GM18505 (cell line): ENCODE measurements around the gene CHRNB4.

Source experiments
- ATAC-seq: cut with Tn5 transposase; IDR thresholded peaks from one replicate; pipeline ENCODE4 v1.9.1; 2021; ENCODE audit not compliant: unreplicated experiment
- POLR2A ChIP-seq: IDR thresholded peaks from 4 replicates; pipeline ENCODE4 v1.6.1; 2011; ENCODE audit warnings: borderline replicate concordance; ENCODE audit not compliant: insufficient read depth, insufficient read length; ENCODE audit errors: extremely low read depth

The CHRNB4 gene

DNA sequence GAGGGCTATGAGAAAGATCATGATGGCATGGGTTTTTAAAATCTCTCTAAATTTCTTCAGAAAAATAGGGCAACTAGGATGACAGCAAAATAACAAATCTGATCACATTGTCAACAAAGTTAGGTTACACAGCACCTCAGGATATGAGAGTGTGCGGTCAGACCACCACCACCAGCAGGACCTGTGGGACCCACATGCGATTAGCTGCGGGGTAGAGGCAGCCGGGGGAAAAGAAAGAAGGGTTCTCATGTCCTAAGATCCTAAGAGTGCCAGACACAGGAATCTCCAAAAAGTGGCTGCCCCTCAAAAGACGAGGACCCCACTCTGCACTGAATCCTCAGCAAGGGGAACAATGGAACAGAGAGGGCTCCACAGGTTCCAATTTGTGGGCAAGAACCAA lies 35.8 kb downstream of the CHRNB4 start:
- no peak for ATAC-seq
- no peak for TF ChIP-seq POLR2A

DNA sequence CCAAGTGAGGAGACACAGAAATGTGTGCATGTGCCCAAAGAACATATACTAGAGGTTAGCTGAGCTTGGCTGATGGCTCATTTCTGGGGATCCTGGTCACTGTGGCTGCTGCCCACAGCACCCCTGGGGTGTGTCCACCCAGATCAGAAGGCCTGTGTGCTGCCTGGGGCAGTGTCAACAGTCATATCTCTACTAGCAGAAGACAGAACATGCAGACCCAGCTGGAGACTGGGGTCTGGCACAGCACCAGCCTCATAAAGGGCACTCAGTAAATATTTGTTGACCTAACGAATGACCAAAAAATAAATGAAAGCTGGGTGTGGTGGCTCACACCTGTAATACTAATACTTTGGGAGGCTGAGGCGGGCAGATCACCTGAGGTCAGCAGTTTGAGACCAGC lies 36.6 kb downstream of the CHRNB4 start:
- TF ChIP-seq POLR2A, result no peak
- ATAC-seq, result no peak

DNA sequence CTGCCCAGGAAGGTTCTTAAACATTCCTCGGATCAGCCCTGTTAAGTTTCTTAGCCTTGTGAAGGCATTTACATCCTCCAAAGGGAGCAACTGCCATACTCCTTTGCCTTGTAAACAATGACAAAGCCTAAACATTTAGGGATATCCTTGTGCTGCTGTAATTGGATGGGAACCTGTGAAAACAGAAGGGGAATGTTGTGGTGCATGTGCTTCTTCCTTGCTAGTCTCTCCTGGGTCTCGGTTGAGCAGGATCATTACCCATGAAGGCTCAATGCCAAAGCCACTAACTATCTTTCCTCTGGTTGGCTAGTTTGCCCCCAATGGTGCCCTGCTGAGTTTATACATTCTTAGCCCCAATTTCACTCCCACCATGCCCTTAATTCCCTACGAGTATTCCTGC lies 37.5 kb downstream of the CHRNB4 start:
- no peak for TF ChIP-seq POLR2A
- ATAC-seq, result no peak

DNA sequence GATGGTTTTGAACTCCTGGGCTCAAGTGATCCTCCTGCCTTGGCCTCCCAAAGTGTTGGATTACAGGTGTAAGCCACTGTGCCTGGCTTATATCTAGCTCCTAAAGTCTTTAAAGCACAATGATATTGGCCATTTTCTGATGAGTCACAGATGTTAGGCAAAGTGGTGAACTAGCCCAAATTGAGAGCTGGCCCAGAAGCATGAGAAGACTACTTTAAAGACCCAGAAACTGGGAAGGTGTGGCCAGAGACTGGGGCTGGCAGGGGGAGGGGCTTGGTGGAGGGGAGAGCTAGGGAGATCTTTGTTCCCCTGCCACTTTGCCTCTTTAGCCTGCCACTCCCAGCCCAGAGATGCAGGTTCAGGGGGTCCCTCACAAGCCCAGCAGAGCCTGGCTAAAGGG lies 41.8 kb downstream of the CHRNB4 start:
- no peak for ATAC-seq
- TF ChIP-seq POLR2A, result no peak

DNA sequence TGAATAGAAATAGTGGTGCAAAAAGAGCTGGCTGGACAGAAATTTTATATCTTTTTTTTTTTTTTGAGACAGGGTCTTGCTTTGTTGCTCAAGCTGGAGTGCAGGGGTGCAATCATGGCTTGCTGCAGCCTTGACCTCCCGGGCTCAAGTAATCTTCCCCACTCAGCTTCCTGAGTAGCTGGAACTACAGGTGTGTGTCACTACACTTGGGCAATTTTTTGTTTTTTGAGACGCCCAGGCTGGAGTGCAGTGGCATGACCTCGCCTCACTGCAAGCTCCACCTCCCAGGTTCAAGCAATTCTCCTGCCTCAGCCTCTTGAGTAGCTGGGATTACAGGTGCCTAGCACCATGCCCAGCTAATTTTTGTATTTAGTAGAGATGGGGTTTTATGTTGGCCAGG lies 42.7 kb downstream of the CHRNB4 start:
- TF ChIP-seq POLR2A, result no peak
- ATAC-seq, result no peak

DNA sequence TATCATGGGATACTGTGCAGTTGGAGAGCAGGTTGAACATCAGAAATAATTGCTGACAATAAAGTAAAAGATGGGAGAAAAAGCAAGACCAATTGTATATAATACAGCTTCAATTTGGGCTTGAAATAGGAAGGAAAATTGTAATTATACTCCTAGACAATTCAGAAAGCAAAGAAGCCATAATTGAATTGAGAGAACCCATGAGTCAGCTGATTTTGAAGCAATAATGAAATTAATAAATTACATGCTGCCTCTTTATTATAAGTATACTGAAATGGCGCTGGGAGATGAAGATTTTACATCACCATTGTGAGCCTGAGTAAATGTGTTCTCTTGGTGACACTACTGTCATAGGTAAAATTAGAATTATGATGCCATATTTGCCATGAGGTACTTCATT lies 43.4 kb downstream of the CHRNB4 start:
- no peak for ATAC-seq
- TF ChIP-seq POLR2A, result no peak

DNA sequence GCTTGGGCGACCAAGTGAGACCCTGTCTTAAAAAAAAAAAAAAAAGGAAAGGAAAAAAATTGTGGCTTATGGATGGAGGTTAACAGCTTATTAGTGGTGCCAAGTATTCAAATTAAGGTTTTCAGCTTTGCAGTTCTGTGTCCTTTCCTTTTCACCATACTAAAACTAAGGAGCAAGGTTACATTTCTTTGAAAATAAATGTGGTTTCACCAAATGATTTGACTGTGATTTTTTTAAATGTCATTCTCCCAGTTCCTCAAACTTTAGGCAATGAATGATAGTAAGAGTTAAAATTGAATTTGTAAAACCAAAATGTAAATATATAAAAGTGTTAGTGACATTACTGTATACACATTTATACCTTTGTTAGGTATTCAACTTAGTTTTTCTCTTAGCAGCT lies 66.1 kb downstream of the CHRNB4 start:
- ATAC-seq, result no peak
- no peak for TF ChIP-seq POLR2A
